Loucy (cell line): Measurements from ENCODE around the gene CLEC4M.

Source experiments
- H2AFZ ChIP-seq: fragments of 200-600 bp; sonication (generic); 2 replicates; pipeline ENCODE4 v1.6.0; 2016; ENCODE audit warnings: antibody characterized with exemption, mild to moderate bottlenecking, low read length, moderate library complexity
- H3F3A ChIP-seq: fragments of 200-600 bp; 2 replicates; pipeline ENCODE4 v1.6.0; 2016; ENCODE audit warnings: antibody characterized with exemption, low read depth, mild to moderate bottlenecking
- H3K27me3 ChIP-seq: fragments of 200-600 bp; sonication (generic); 2 replicates; pipeline ENCODE4 v1.6.1; 2014; ENCODE audit warnings: low read length, mild to moderate bottlenecking; ENCODE audit not compliant: insufficient read depth, poor library complexity, severe bottlenecking
- H3K36me3 ChIP-seq: fragments of 200-600 bp; sonication (generic); 2 replicates; pipeline ENCODE4 v1.6.1; 2016; ENCODE audit warnings: low read length; ENCODE audit not compliant: insufficient read depth
- H3K4me1 ChIP-seq: fragments of 200-600 bp; sonication (generic); 2 replicates; pipeline ENCODE4 v1.5.1; 2014; ENCODE audit warnings: low read length, mild to moderate bottlenecking; ENCODE audit not compliant: insufficient read depth, poor library complexity, severe bottlenecking
- H3K4me2 ChIP-seq: fragments of 200-600 bp; sonication (generic); 2 replicates; pipeline ENCODE4 v1.6.0; 2014; ENCODE audit warnings: antibody characterized with exemption, low read length, low read depth, mild to moderate bottlenecking; ENCODE audit not compliant: poor library complexity, severe bottlenecking
- H3K4me3 ChIP-seq: fragments of 200-600 bp; sonication (generic); 2 replicates; pipeline ENCODE4 v1.5.1; 2014; ENCODE audit warnings: low read length, mild to moderate bottlenecking, mixed read lengths; ENCODE audit not compliant: poor library complexity, severe bottlenecking
- H3K79me2 ChIP-seq: fragments of 200-600 bp; sonication (generic); 2 replicates; pipeline ENCODE4 v1.6.1; 2014; ENCODE audit warnings: low read length; ENCODE audit not compliant: insufficient read depth
- H3K9ac ChIP-seq: fragments of 200-600 bp; sonication (generic); 2 replicates; pipeline ENCODE4 v1.6.0; 2014; ENCODE audit warnings: mild to moderate bottlenecking, low read depth, low read length, moderate library complexity; ENCODE audit not compliant: poor library complexity, severe bottlenecking
- H3K9me2 ChIP-seq: fragments of 200-600 bp; sonication (generic); replicated peaks from 2 replicates; pipeline ENCODE4 v1.6.1; 2016; ENCODE audit warnings: low read depth, low read length, mixed read lengths
- H3K9me3 ChIP-seq: fragments of 200-600 bp; sonication (generic); 2 replicates; pipeline ENCODE4 v1.6.1; 2014; ENCODE audit warnings: mild to moderate bottlenecking, antibody characterized with exemption, low read length, low read depth; ENCODE audit not compliant: insufficient read depth
- H4K20me1 ChIP-seq: fragments of 200-600 bp; sonication (generic); 2 replicates; pipeline ENCODE4 v1.6.0; 2014; ENCODE audit warnings: antibody characterized with exemption, low read length, mild to moderate bottlenecking; ENCODE audit not compliant: insufficient read depth, poor library complexity, severe bottlenecking
- EZH2phosphoT487 ChIP-seq: fragments of 200-600 bp; IDR thresholded peaks from 2 replicates; pipeline ENCODE4 v1.6.1; 2018; ENCODE audit warnings: antibody characterized with exemption, mild to moderate bottlenecking, moderate library complexity, borderline replicate concordance
- TF ChIP-seq, protein P1 (sequence below): fragments of 200-600 bp; sonication (generic); conservative IDR thresholded peaks from 2 replicates; pipeline ENCODE4 v1.5.1; 2014; ENCODE audit warnings: mild to moderate bottlenecking, antibody characterized with exemption, low read length

The CLEC4M gene

DNA sequence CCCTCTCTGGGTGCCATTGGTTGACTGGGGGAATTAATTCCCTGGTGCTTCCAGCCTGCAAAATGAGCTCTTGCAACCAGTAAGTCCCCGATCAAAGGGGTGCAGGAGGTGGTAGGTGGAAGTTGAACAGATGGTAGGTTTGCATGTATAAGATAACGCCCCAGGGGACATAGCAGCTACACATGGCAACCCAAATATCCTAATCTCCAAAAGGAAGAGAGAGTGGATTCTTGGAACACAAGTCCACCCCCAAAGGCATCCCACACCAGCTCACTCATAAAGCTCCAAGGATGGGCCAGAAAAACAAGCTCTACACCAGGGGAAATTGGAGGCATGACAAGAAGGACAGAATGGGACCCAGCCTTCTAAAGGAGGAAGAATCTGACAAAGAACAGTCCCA, 20.5 kb upstream of the CLEC4M start:
- H3K36me3 ChIP-seq = no peaks in the 10 kb centered on the region
- no peaks in the 10 kb centered on the region for H3K9me3 ChIP-seq

DNA sequence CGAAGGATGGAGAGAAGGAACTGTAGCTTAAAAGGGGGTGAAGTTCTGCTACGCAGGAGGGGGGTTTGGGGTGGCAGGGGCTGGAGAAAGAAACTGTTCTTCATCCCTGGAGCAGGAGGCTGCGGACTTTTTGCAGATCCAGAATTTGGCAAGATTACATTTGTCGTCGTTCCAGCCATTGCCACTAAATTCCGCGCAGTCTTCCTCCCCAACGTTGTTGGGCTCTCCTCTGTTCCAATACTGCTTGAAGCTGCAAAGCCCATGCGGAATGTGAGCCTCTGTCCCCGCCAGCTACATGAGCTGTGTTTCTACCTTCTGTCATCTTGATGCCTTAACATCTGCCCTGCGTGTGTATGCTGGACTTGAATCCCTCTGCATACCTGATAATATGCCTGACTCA, 20.1 kb upstream of the CLEC4M start:
- Histone ChIP-seq H3K4me1 (no peaks in the 10 kb centered on the region), H3K9ac (no peak overlapping the region), H3K79me2 (no peaks in the 10 kb centered on the region), H2AFZ (no peak overlapping the region), H3K36me3 (no peaks in the 10 kb centered on the region), H3K9me3 (no peaks in the 10 kb centered on the region), H3K4me2 (no peak overlapping the region), H3K4me3 (no peak overlapping the region), H4K20me1 (no peaks in the 10 kb centered on the region), H3K27me3 (no peaks in the 10 kb centered on the region), H3F3A (no peaks in the 10 kb centered on the region), H3K9me2 (no peaks in the 10 kb centered on the region)
- TF ChIP-seq, protein P1, sequence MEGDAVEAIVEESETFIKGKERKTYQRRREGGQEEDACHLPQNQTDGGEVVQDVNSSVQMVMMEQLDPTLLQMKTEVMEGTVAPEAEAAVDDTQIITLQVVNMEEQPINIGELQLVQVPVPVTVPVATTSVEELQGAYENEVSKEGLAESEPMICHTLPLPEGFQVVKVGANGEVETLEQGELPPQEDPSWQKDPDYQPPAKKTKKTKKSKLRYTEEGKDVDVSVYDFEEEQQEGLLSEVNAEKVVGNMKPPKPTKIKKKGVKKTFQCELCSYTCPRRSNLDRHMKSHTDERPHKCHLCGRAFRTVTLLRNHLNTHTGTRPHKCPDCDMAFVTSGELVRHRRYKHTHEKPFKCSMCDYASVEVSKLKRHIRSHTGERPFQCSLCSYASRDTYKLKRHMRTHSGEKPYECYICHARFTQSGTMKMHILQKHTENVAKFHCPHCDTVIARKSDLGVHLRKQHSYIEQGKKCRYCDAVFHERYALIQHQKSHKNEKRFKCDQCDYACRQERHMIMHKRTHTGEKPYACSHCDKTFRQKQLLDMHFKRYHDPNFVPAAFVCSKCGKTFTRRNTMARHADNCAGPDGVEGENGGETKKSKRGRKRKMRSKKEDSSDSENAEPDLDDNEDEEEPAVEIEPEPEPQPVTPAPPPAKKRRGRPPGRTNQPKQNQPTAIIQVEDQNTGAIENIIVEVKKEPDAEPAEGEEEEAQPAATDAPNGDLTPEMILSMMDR = no peak
- TF ChIP-seq EZH2phosphoT487 = no peak

More for the DNA sequence above, 20.5 kb upstream of the CLEC4M start:
- Histone ChIP-seq H3F3A (no peaks in the 10 kb centered on the region), H3K4me2 (no peak overlapping the region), H3K4me1 (no peaks in the 10 kb centered on the region), H3K27me3 (no peaks in the 10 kb centered on the region), H3K9ac (no peak overlapping the region), H3K4me3 (no peak overlapping the region), H4K20me1 (no peaks in the 10 kb centered on the region), H3K79me2 (no peaks in the 10 kb centered on the region), H2AFZ (no peak overlapping the region), H3K9me2 (no peaks in the 10 kb centered on the region)
- no peak for TF ChIP-seq EZH2phosphoT487
- TF ChIP-seq, protein P1 = no peak

DNA sequence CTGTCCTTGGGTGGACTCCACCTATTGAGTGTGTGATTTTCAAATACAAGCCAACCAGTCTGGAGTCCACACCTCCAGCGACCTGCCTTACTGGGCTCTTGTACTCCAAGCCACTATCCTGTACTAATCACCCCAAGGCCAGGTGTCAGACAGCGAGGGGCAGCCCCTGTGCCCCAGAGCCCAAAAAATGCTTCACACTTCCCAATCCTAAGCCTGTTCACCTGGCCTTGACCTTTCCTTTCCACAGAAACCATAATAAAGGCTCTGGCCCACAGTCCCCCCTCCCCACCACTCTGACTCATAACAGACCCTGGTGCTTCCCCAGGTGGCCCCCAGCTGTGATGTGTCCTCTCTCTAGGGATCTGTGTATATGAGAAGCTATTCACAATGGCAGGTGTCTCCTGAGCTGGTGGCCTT, 19.6 kb upstream of the CLEC4M start:
- Histone ChIP-seq H3F3A (no peaks in the 10 kb centered on the region), H3K27me3 (no peaks in the 10 kb centered on the region), H3K4me3 (no peak overlapping the region), H3K4me2 (no peak overlapping the region), H4K20me1 (no peaks in the 10 kb centered on the region), H3K9me2 (no peaks in the 10 kb centered on the region), H3K79me2 (no peaks in the 10 kb centered on the region), H3K9ac (no peak overlapping the region), H3K36me3 (no peaks in the 10 kb centered on the region), H2AFZ (no peak overlapping the region), H3K9me3 (no peaks in the 10 kb centered on the region), H3K4me1 (no peaks in the 10 kb centered on the region)
- TF ChIP-seq, protein P1 = no peak
- TF ChIP-seq EZH2phosphoT487 = no peak
